HG03135 (cell line): ENCODE data around the gene MT1M.

ENCODE experiments used
- ATAC-seq: cut with Tn5 transposase; IDR thresholded peaks from one replicate; pipeline ENCODE4 v1.9.1; 2021; ENCODE audit warnings: mild to moderate bottlenecking, moderate library complexity; ENCODE audit not compliant: unreplicated experiment

The MT1M gene

DNA sequence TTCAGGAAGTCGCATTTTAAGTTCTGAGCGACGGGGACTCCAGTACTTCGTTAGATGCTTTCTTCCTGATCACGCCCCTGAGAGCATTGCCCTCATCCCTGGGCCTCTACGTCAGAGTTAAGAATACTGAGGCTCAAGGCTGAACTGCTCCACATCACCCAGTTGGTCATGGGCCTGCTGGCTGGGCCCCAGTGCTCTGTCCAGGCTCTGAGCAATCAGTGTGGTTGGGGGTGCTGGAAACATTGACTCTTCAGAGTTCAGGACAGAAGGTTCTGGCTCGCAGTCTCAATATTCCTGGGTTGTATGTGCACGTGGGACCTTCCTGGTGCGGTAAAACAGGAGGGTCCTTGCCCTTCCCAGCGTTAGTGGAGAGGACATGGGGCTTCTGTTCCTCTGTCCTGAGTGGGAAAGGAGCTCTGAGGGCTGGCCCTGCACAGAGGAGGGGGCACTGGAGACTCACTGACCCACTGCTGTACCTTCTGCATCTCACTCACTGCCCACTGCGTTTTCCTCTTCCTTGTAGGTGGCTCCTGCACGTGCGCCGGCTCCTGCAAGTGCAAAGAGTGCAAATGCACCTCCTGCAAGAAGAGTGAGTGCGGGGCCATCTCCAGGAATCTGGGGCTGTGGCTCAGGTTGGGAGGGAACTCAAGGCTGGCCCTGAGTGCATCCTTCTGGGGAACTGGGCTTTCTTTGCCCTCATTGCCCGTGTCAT is 6.4 kb upstream of the MT1M start:
- no peak for ATAC-seq

DNA sequence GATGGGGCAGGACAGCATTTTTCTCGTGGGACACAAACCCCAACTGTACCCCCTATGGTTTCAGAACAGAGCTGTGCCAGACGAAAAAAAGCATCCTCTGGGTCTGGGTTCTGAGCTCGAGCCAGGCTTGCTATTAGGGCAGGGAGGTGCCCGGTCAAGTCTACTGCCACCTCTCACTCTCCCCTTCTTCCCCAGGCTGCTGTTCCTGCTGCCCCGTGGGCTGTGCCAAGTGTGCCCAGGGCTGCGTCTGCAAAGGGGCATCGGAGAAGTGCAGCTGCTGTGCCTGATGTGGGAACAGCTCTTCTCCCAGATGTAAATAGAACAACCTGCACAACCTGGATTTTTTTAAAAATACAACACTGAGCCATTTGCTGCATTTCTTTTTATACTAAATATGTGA is 5.8 kb upstream of the MT1M start:
- no peak for ATAC-seq

DNA sequence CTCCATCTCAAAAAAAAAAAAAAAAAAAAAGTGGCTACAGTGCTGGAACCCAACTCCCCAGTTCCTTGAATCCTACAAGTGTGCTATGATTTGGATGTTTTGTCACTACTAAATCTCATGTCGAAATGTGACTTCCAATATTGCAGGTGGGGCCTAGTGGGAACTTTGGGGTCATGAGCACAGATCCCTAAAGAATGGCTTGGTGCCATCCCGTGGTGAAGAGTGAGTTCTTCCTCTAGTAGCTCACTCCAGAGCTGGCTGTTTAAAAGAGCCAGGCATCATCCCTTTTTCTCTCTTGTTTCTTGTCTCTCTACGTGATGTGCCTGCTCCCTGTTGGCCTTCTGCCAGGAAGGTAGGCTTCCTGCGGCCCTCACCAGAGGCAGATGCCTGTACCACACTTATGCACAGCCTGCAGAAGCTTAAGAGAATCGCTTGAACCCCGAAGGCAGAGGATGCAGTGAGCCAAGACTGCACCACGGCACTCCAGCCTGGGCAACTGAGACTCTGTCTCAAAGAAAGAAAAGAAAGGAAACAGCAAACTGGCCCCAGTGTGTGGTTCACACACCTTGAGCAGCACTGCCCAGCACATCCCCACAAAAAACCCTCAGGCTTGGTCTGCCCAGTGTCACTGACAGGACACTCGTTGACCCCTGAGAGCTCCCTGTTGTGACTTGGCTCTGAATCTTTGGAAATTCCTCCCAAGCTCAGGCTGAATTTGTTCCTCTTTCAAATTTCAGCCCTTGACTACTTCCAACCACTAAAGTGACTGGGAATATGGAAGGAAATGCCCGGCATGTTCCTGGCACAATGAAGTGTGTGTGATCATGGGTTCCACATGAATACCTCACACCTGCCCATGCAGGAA is 3.7 kb upstream of the MT1M start:
- ATAC-seq: no peak

DNA sequence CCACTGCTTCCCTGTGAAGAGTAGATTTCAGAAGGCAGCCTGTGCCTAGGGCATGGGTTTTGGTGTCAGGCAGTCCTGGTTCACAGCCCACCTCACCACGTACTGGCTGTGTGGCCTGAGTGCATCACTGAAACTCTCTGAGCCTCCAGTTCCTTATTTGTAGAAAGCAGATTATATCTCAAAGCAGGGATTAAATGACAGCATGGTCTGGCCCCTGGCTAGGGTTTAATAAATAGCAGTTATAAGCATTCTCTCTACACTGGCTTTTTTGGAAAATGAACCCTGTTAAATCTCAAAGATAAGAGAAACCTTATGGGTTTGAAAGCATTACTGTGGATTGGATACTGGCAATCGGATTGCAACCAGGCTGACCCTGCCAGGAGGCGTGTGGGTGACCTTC is 2.9 kb upstream of the MT1M start:
- no peak for ATAC-seq

DNA sequence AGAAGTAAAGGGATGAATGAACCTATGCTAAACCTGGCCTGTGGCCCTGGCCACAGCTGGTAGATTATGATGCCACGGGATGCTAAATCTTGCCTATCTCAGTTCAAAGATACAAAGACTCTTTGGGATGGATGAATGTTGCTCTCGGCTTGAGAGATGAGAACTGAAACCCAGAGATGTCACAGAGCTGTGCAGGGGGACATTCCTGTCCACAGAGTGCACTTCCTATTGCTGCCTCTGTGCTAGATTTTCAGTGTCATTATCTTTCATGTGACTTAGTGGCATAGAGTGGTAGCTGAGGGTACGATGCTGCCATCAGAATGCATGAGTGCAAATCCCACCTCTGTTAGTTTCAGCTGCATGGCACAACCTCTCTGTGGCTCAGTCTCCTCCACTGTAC is 2.3 kb upstream of the MT1M start:
- peak; percentile 73 for ATAC-seq

DNA sequence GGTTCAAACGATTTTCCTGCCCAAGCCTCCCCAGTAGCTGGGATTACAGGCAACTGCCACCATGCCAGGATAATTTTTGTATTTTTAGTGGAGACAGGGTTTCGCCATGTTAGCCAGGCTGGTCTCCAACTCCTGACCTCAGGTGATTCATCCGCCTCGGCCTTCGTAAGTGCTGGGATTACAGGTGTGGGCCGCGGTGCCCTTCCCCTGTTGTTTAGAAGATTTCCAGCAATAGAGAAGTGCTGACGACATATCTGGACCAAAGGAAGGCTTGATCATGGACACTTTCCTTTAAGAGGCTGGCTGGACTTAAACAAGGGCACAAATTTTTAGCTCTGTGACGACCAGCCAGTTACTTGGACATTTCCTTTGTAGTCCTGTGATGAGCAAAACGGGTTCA is 1.3 kb upstream of the MT1M start:
- ATAC-seq: no peak

DNA sequence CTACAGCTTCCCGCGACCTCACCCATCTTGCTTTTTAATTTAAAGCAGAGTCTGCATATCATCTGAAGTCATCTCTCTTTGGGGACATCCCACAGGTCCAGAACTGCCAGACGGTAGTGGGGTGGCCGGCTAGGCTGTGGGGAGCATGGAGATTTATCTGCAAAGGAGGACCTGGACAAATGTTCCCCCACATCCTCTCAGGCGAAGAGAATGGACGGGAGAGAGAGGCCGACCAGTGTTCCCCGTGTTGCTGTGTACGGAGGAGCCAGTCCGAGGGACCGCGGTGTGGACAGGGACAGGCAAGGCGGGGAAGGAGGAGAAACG is 665 bp upstream of the MT1M start:
- ATAC-seq: no peak

DNA sequence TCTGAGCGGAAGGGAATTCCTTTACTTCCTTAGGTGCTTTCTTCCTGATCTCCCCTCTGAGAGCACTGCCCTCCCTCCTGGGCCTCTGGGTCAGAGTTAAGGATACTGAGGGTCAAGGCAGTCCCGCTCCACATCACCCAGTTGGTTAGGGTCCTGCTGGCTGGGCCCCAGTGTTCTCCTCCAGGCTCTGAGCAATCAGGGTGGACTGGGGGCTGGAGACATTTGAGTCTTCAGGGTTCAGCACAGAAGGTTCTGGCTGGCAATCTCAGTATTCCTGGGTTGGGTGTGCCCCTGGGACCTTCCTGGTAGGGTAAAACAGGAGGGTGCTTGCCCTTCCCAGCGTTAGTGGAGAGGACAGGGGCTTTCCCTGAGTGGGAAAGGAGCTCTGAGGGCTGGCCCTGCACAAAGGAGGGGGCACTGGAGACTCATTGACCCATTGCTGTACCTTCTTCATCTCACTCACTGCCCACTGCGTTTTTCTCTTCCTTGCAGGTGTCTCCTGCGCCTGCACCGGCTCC is 448 bp downstream of the MT1M start:
- ATAC-seq: no peak

DNA sequence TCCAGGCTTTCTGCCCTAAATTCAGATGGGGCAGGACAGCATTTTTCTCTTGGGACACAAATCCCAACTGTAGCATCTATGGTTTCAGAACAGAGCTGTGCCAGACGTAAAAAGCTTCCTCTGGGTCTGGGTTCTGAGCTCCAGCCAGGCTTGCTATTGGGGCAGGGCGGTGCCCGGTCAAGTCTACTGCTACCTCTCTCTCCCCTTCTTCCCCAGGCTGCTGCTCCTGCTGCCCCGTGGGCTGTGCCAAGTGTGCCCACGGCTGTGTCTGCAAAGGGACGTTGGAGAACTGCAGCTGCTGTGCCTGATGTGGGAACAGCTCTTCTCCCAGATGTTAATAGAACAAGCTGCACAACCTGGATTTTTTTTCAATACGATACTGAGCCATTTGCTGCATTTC is 1.1 kb downstream of the MT1M start:
- ATAC-seq: no peak

DNA sequence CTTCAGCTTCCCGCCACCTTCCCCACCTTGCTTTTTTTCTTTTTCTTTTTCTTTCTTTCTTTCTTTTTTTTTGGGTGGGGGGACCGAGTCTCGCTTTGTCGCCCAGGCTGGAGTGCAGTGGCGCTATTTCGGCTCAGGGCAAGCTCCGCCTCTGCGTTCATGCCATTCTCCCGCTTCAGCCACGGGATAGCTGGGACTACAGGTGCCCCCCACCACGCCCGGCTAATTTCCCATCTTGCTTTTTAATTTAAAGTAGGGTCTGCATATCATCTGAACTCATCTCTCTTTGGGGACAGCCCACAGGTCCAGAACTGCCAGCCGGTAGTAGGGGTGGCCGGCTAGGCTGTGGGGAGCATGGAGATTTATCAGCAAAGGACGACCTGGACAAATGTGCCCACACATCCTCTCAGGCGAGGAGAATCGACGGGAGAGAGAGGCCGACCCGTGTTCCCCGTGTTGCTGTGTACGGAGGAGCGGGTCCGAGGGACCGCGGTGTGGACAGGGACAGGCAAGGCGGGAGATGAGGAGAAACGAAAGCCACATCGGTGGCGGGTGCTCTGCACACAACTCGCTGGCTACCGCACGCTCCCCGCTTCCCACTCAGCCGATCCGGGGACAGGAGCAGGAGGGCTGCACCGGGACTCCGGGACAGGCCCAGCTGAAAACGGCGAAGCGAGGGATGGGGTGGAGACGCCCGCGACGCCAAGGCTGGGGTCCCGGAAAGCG is 2.4 kb downstream of the MT1M start:
- no peak for ATAC-seq

DNA sequence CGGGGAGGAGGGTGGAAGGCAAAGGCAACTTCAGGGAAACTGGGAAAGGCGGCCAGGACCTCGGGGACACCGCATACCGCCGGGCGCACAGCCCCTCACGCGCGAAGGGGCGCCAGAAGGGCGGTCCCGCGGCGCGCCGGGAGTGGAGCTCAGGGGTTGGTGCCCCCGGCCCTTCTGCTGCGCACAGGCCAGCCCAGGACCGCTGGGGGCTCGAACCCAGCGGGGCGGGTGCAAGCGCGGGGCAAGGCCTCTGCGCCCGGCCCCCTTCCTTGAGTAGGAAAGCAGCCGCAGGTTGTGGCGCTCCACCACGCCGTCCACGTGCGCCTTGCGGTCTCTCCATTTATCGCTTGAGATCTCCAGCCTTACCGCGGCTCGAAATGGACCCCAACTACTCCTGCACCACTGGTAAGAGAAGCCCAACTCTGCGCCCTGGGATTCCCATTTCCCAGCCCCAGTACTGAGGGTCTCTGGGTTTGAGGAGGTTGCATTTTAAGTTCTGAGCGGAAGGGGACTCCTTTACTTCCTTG is 3.0 kb downstream of the MT1M start:
- no peak for ATAC-seq

DNA sequence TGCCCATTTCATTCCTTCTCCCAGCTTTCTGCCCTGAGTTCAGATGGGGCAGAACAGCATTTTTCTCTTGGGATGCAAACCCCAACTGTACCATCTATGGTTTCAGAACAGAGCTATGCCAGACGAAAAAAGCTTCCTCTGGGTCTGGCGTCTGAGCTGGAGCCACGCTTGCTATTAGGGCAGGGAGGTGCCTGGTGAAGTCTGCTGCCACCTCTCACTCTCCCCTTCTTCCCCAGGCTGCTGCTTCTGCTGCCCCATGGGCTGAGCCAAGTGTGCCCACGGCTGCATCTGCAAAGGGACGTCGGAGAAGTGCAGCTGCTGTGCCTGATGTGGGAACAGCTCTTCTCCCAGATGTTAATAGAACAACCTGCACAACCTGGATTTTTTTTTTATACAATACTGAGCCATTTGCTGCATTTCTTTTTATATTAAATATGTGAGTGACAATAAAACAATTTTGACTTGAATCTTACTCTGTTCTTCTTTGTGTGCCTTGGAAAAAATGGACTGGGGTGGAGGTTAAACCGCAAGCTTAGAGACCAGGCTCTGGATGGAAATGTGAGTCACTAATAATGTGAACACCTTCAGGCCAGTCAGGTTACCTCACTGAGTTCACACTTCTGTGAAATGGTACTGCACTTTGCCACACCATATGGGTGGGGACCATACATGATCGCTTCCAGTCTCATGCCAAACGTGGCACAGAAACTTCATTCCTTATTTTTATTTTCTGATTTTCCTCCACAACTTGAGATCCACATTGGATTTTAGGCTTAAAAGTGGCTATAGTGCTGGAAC is 4.4 kb downstream of the MT1M start:
- no peak for ATAC-seq

DNA sequence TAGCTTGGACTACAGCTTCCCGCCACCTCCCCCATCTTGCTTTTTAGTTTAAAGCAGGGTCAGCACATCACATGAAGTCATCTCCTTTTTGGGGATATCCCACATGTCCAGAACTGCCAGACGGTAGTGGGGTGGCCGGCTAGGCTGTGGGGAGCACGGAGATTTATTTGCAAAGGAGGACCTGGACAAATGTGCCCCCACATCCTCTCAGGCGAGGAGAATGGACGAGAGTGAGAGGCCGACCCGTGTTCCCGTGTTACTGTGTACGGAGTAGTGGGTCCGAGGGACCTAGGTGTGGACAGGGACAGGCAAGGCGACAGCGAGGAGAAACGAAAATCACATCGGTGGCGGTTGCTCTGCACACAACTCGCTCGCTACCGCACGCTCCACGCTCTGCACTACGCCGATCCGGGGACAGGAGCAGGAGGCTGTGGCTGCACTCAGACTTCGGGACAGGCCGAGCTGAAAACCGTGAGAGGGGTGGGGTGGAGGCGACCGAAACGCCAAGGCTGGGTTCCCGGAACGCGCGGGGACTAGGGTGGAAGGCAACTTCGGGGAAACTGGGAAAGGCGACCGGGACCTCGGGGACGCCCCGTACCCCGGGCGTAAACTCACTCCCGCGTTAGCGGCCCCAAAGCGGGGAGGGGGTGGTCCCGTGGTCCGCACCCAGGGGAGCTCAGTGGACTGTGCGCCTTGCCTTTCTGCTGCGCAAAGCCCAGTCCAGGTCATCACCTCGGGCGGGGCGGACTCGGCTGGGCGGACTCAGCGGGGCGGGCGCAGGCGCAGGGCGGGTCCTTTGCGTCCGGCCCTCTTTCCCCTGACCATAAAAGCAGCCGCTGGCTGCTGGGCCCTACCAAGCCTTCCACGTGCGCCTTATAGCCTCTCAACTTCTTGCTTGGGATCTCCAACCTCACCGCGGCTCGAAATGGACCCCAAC is 5.6 kb downstream of the MT1M start, which contains the start of gene MT1A:
MT1A (plus strand) TSS at position 853 of the 937 bp plus-strand sequence; CDS start at position 926, 73 bp downstream.
- no peak for ATAC-seq

DNA sequence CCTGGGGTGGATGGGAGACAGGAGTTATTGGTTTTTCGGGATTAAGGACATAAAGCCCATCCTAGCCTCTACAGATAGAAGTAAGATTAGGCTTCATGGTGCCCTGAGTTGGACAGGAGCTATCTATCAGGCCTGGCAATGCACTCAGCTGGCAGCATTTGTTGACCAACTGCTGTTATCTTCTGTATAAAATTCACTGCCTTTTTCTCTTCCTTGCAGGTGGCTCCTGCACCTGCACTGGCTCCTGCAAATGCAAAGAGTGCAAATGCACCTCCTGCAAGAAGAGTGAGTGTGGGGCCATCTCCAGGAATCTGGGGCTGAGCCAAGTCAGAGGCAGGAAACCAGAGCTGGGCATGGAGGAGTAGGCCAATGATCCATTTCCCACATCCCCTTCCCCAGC is 6.6 kb downstream of the MT1M start:
- no peak for ATAC-seq

DNA sequence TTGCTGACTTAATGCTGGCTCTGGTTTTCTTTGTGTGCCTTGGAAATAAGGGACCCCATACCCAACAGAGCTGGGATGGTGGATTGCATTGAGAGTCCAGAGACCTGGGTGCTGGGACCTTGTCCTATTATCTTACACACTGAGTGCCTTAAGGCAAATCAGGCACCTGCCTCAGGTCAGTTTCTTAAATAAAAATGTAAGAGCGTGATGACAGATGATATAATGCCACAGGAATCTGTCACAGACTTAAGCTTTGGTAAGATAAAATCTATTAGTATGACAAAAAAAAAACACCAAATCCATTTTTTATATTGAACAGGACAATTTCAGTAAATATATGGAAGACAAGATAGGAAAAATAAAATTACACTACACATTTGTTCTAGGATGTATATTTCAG is 7.6 kb downstream of the MT1M start:
- no peak for ATAC-seq

DNA sequence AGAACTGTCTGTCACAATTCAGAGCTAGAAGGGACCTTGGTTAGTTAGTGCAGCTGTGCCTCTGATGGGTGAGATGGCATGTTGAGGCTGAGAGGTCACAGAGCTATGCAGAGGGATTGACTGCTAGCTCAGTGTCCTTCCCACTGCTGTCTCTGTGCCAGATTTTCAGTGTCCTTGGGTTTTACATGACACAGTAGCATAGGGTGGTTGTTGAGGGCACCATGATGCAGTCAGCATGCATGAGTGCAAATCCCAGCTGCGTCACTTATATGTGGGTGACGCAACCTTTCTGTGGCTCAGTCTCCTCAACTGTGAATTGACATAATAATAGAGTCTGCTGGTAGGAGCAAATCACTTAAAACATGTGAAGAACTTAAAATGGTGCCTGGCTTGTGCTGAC is 8.7 kb downstream of the MT1M start:
- no peak for ATAC-seq

DNA sequence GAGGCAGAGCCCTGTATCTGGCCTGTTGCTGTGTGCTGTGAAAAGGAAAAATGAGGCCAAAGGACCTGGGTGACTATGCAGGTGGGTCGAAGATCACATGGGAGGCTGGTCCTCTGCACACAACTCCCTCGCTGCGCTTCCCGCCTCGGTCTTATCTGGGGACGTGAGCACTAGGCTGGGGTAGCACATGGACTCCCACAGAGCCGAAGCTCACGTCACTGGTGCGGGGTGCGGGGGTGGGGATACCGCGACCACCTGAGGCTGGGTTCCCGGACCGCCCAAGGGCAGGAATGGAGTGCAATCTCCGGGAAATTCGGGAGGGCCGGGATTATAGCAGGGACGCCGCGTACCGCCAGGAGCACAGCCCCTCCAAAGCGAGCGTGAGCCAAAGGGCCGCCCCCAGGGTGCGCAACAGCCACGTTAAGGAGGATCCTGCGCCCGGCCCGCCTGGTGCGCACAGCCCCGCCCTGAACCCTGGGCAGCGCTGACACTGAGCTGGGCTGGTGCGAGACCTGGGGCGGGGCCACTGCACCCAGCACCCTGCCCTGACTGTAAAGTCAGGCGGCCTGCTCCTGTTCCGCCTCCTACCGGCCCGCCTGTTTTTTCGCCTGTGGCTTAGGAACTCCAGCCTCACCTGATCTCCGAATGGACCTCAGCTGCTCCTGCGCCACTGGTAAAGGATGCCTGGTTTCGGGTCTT is 10.8 kb downstream of the MT1M start:
- no peak for ATAC-seq

DNA sequence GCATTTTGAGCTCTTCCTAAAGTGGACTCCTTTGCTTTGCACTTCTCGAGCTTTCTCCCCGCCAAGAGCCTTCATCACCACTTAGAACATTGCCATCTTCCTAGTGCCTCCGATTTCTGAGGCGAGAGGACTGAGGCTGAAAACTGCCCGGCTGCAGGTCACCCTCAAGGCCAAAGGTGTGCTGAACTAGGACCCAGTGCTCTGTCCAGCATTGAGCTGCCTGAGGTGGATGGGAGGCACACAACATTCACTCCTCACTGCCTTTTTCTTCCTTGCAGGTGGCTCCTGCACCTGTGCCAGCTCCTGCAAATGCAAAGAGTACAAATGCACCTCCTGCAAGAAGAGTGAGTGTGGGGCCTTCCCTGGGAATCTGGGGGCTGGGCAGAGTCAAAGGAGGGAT is 11.4 kb downstream of the MT1M start:
- ATAC-seq: no peak

DNA sequence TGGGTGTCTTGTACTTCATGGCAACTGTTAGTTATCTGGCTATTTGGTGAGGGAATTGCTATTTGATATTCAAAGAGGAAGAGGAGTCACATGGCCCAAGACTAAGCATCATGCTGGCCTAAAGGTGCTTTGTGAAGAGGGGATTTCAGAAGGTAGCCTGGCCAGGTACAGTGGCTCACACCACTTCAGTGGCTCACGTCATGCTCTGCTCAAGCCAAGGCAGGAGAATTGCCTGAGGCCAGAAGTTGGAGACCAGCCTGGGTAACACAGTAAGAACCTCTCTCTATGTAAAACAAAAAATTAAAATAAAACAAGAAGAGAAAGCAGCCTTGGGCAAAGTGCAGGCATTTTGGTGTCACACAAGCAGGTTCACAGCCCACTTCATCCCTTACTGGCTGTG is 12.9 kb downstream of the MT1M start:
- no peak for ATAC-seq
